Parathyroid adenoma (tissue), 2 donors: ENCODE results near the gene PIAS1.

Experiments used
- H2AFZ ChIP-seq: fragments of 300-600 bp; sonication (generic); one replicate; pipeline ENCODE4 v1.7.0; 2017; ENCODE audit warnings: antibody characterized with exemption, mild to moderate bottlenecking
- H3K27ac ChIP-seq: fragments of 300-600 bp; sonication (generic); one replicate; pipeline ENCODE4 v1.7.0; 2017
- H3K27me3 ChIP-seq: fragments of 300-600 bp; sonication (generic); one replicate; pipeline ENCODE4 v1.7.0; 2017; ENCODE audit warnings: low read length; ENCODE audit not compliant: control insufficient read depth, insufficient read depth
- H3K36me3 ChIP-seq: fragments of 300-600 bp; sonication (generic); one replicate; pipeline ENCODE4 v1.7.0; 2017; ENCODE audit warnings: low read length; ENCODE audit not compliant: control insufficient read depth, insufficient read depth
- H3K4me1 ChIP-seq: fragments of 300-600 bp; sonication (generic); one replicate; pipeline ENCODE4 v1.7.0; 2017; ENCODE audit warnings: control low read depth
- H3K4me2 ChIP-seq: fragments of 300-600 bp; sonication (generic); one replicate; pipeline ENCODE4 v1.7.0; 2017; ENCODE audit warnings: low read length
- H3K4me3 ChIP-seq: fragments of 300-600 bp; sonication (generic); one replicate; pipeline ENCODE4 v1.7.0; 2017; ENCODE audit warnings: low read depth, low read length
- H3K79me2 ChIP-seq: fragments of 300-600 bp; sonication (generic); one replicate; pipeline ENCODE4 v1.7.0; 2017; ENCODE audit warnings: control low read depth
- H3K9ac ChIP-seq: fragments of 300-600 bp; sonication (generic); one replicate; pipeline ENCODE4 v1.7.0; 2017; ENCODE audit warnings: mild to moderate bottlenecking
- H3K9me3 ChIP-seq: fragments of 300-600 bp; sonication (generic); one replicate; pipeline ENCODE4 v1.7.0; 2017; ENCODE audit warnings: low read length; ENCODE audit not compliant: control insufficient read depth
- CTCF ChIP-seq: fragments of 300-600 bp; sonication (generic); IDR thresholded peaks from one replicate; pipeline ENCODE4 v1.7.0; 2017; ENCODE audit warnings: antibody characterized with exemption, mild to moderate bottlenecking
- donor health status: primary hyperparathyroidism.

PIAS1 gene

GRCh38 chr15:68096099-68096498 lies 42.0 kb downstream of the PIAS1 start:
- H3K9ac ChIP-seq, result no peak overlapping the region
- TF ChIP-seq CTCF, result no peak

GRCh38 chr15:68097029-68097428 lies 42.9 kb downstream of the PIAS1 start:
- H3K4me2 ChIP-seq, result no peak overlapping the region
- H3K4me1 ChIP-seq, result no peaks in the 10 kb centered on the region
- no peak overlapping the region for H3K9ac ChIP-seq
- H3K27me3 ChIP-seq, result no peaks in the 10 kb centered on the region
- H3K79me2 ChIP-seq, result peaks cover 16% of the 10 kb centered on the region
- no peaks in the 10 kb centered on the region for H3K36me3 ChIP-seq
- no peak for TF ChIP-seq CTCF
- no peaks in the 10 kb centered on the region for H3K9me3 ChIP-seq
- no peak overlapping the region for H3K4me3 ChIP-seq
- H3K27ac ChIP-seq, result no peak overlapping the region
- no peak overlapping the region for H2AFZ ChIP-seq

More at GRCh38 chr15:68096099-68096498, 42.0 kb downstream of the PIAS1 start:
- Histone ChIP-seq H2AFZ (no peak overlapping the region), H3K79me2 (peaks cover 19% of the 10 kb centered on the region), H3K27ac (no peak overlapping the region), H3K4me2 (no peak overlapping the region), H3K27me3 (no peaks in the 10 kb centered on the region), H3K36me3 (no peaks in the 10 kb centered on the region), H3K4me1 (no peaks in the 10 kb centered on the region), H3K4me3 (no peak overlapping the region), H3K9me3 (no peaks in the 10 kb centered on the region)

- no peaks in the 10 kb centered on the region for H3K9me3 ChIP-seq
- H3K4me2 ChIP-seq, result no peak overlapping the region
- no peak overlapping the region for H3K4me3 ChIP-seq
- no peak overlapping the region for H2AFZ ChIP-seq
- H3K36me3 ChIP-seq, result no peaks in the 10 kb centered on the region
- no peaks in the 10 kb centered on the region for H3K27me3 ChIP-seq
- H3K4me1 ChIP-seq, result no peaks in the 10 kb centered on the region
- TF ChIP-seq CTCF, result no peak
- no peak overlapping the region for H3K27ac ChIP-seq
- H3K9ac ChIP-seq, result no peak overlapping the region
- peaks cover 13% of the 10 kb centered on the region for H3K79me2 ChIP-seq
These were observed 44.4 kb downstream of the PIAS1 start for GRCh38 chr15:68098465-68098864.

GRCh38 chr15:68100194-68100593 lies 46.1 kb downstream of the PIAS1 start:
- Histone ChIP-seq H3K27ac (no peak overlapping the region), H3K4me2 (no peak overlapping the region), H3K9ac (no peak overlapping the region), H3K27me3 (no peaks in the 10 kb centered on the region), H2AFZ (no peak overlapping the region), H3K9me3 (peaks cover 2% of the 10 kb centered on the region), H3K4me1 (no peaks in the 10 kb centered on the region), H3K36me3 (no peaks in the 10 kb centered on the region), H3K4me3 (no peak overlapping the region), H3K79me2 (peaks cover 21% of the 10 kb centered on the region)
- TF ChIP-seq CTCF, result no peak

GRCh38 chr15:68103603-68104002 lies 49.5 kb downstream of the PIAS1 start:
- Histone ChIP-seq H3K36me3 (no peaks in the 10 kb centered on the region), H3K9me3 (peaks cover 2% of the 10 kb centered on the region), H2AFZ (no peak overlapping the region), H3K4me3 (no peak overlapping the region), H3K79me2 (peaks cover 22% of the 10 kb centered on the region), H3K27me3 (no peaks in the 10 kb centered on the region), H3K4me1 (no peaks in the 10 kb centered on the region), H3K4me2 (no peak overlapping the region), H3K9ac (no peak overlapping the region), H3K27ac (no peak overlapping the region)
- TF ChIP-seq CTCF, result no peak
